Breast epithelium (tissue), 4 donors: ENCODE data around the gene LAYN. TPM values are rescaled to one million over a fixed set of nuclear protein-coding genes. Genes with fewer than 3 reads are reported as not detected.

Experiments
- DNase-seq, 2 donors: peaks; one replicate each; pipeline ENCODE4 v3.0.0-alpha.2; 2019; ENCODE audit warnings: low spot score in 2 of 2
- H3K27ac ChIP-seq, 2 donors: fragments of 200-600 bp; sonication (generic) in 1 of 2; one replicate each; pipeline ENCODE4 v1.5.1; 2016 to 2019; ENCODE audit warnings: mild to moderate bottlenecking in 1 of 2
- H3K27me3 ChIP-seq, 2 donors: fragments of 200-600 bp; sonication (generic) in 1 of 2; one replicate each; pipeline versions ENCODE4 v1.5.1 to v1.6.0; 2017 to 2019; ENCODE audit warnings: control low read depth in 1 of 2, mild to moderate bottlenecking in 1 of 2
- H3K36me3 ChIP-seq: fragments of 200-600 bp; one replicate; pipeline ENCODE4 v1.5.1; 2019
- H3K4me1 ChIP-seq, 2 donors: fragments of 200-600 bp; sonication (generic); one replicate each; pipeline ENCODE4 v1.5.1; 2016 to 2019; ENCODE audit warnings: control low read depth in 1 of 2
- H3K4me3 ChIP-seq, 3 donors: fragments of 200-600 bp; sonication (generic); 1 replicate in 2 of 3; 2 replicates in 1 of 3; pipeline ENCODE4 v1.5.1; 2016 to 2019; ENCODE audit warnings: mild to moderate bottlenecking in 3 of 3, moderate library complexity in 2 of 3
- H3K9me3 ChIP-seq, 2 donors: fragments of 200-600 bp; sonication (generic) in 1 of 2; one replicate each; pipeline ENCODE4 v1.5.1; 2016 to 2019; ENCODE audit warnings: control low read depth in 1 of 2
- POLR2A ChIP-seq: fragments of 450-650 bp; IDR thresholded peaks from one replicate; pipeline ENCODE4 v1.6.1; 2016; ENCODE audit warnings: antibody characterized with exemption, mild to moderate bottlenecking, moderate library complexity
- POLR2AphosphoS5 ChIP-seq, 3 donors: sonication (generic); formaldehyde crosslinking; IDR thresholded peaks; one replicate each; pipeline ENCODE4 v1.6.1; 2017; ENCODE audit warnings: antibody characterized with exemption in 3 of 3
- intact Hi-C: fragments of 100-400 bp; cut with DNase I; formaldehyde crosslinking; loops from one replicate; pipeline ENCODE4 v1.15.1; 2023; ENCODE audit warnings: low total_unique reads
- total RNA-seq, 3 donors: library from RNA; depleted of rRNA; stranded (reverse); fragments of >200 nt; gene quantifications; one replicate each; pipeline ENCODE4 v1.1.0, GENCODE V29; 2016
- TF ChIP-seq, protein P1 (sequence below), 3 donors: fragments of 450-650 bp; IDR thresholded peaks; one replicate each; pipeline ENCODE4 v1.5.1; 2016 to 2017; ENCODE audit warnings: antibody characterized with exemption in 3 of 3, mild to moderate bottlenecking in 3 of 3, moderate library complexity in 3 of 3

Gene LAYN
- total RNA-seq, 3 donors from 2014 or later, result 2.1 to 21.3 (median 19.9) TPM

- Histone ChIP-seq H3K9me3 (no peaks in the 10 kb centered on the region), H3K4me3 (peak overlapping the region in 2 of 3 donors; percentile 10 to 12), H3K4me1 (no peaks in the 10 kb centered on the region), H3K27me3 (no peaks in the 10 kb centered on the region), H3K27ac (no peak overlapping the region), H3K36me3 (no peaks in the 10 kb centered on the region)
- no peak for DNase-seq
- no peak for TF ChIP-seq POLR2A
- TF ChIP-seq POLR2AphosphoS5 (IDR thresholded peaks at IDR 0.05), result no peak
- TF ChIP-seq, protein P1, sequence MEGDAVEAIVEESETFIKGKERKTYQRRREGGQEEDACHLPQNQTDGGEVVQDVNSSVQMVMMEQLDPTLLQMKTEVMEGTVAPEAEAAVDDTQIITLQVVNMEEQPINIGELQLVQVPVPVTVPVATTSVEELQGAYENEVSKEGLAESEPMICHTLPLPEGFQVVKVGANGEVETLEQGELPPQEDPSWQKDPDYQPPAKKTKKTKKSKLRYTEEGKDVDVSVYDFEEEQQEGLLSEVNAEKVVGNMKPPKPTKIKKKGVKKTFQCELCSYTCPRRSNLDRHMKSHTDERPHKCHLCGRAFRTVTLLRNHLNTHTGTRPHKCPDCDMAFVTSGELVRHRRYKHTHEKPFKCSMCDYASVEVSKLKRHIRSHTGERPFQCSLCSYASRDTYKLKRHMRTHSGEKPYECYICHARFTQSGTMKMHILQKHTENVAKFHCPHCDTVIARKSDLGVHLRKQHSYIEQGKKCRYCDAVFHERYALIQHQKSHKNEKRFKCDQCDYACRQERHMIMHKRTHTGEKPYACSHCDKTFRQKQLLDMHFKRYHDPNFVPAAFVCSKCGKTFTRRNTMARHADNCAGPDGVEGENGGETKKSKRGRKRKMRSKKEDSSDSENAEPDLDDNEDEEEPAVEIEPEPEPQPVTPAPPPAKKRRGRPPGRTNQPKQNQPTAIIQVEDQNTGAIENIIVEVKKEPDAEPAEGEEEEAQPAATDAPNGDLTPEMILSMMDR (IDR thresholded peaks at IDR 0.05), result no peak
- intact Hi-C loops, result no loop called here
These were observed 33.3 kb downstream of the LAYN start for GRCh38 chr11:111573821-111574249.

- Histone ChIP-seq H3K27ac (no peak overlapping the region), H3K9me3 (no peaks in the 10 kb centered on the region), H3K4me1 (no peaks in the 10 kb centered on the region), H3K27me3 (no peaks in the 10 kb centered on the region), H3K4me3 (peak overlapping the region; percentile 10 to 26 (median 22)), H3K36me3 (no peaks in the 10 kb centered on the region)
- TF ChIP-seq POLR2AphosphoS5 (IDR thresholded peaks at IDR 0.05), result no peak
- TF ChIP-seq, protein P1 (IDR thresholded peaks at IDR 0.05), result no peak
- TF ChIP-seq POLR2A, result no peak
- DNase-seq, result no peak
- intact Hi-C loops, result no loop called here
These were observed 34.1 kb downstream of the LAYN start for GRCh38 chr11:111574373-111575225.

GRCh38 chr11:111575740-111576139 is 35.2 kb downstream of the LAYN start:
- DNase-seq, result no peak
- Histone ChIP-seq H3K27me3 (no peaks in the 10 kb centered on the region), H3K9me3 (no peaks in the 10 kb centered on the region), H3K27ac (no peak overlapping the region), H3K36me3 (no peaks in the 10 kb centered on the region), H3K4me1 (no peaks in the 10 kb centered on the region), H3K4me3 (no peak overlapping the region)
- intact Hi-C loops, result no loop called here
- TF ChIP-seq, protein P1 (IDR thresholded peaks at IDR 0.05), result no peak
- TF ChIP-seq POLR2AphosphoS5 (IDR thresholded peaks at IDR 0.05), result no peak
- TF ChIP-seq POLR2A, result no peak

DNA sequence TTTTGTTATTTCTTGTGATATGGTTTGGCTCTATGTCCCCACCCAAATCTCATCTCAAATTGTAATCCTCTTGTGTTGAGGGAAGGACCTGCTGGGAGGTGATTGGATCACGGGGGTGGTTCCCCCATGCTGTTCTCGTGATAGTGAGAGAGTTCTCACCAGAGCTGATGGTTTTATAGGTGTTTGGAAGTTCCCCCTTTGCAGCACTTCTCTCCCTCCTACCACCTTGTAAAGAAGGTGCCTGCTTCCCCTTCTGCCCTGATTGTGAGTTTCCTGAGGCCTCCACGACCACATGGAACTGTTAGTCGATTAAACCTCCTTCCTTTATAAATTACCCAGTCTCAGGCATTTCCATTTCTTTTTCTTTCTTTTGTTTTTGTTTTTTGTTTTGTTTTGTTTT is 37.3 kb downstream of the LAYN start:
- intact Hi-C loops, result no loop called here
- no peak for DNase-seq
- H3K9me3 ChIP-seq, result no peaks in the 10 kb centered on the region
- no peaks in the 10 kb centered on the region for H3K27me3 ChIP-seq
- H3K36me3 ChIP-seq, result no peaks in the 10 kb centered on the region
- no peaks in the 10 kb centered on the region for H3K4me1 ChIP-seq
- no peak overlapping the region for H3K27ac ChIP-seq
- no peak overlapping the region for H3K4me3 ChIP-seq
- TF ChIP-seq POLR2A (no peak), POLR2AphosphoS5 (IDR thresholded peaks at IDR 0.05) (no peak)
- TF ChIP-seq, protein P1 (IDR thresholded peaks at IDR 0.05), result no peak

DNA sequence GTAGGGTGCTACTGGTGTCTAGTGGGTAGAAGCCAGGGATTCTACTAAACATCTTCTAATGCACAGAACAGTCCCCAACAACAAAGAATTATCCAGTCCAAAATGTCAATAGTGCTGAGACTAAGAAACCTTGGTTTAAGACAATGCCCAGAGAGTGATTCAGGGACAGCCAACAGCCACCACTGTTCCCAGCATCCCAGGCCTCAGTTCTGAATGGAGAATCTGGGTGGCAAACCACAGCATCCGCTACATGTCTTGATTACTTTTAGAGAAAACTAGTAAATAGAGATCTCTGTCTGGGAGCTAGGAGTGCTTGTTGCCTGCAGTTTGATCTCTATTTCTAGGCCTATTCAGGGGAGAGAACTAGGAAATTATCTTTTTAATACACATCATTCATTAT is 40.8 kb downstream of the LAYN start:
- no peak for DNase-seq
- Histone ChIP-seq H3K27me3 (no peaks in the 10 kb centered on the region), H3K4me1 (no peaks in the 10 kb centered on the region), H3K27ac (no peak overlapping the region), H3K36me3 (no peaks in the 10 kb centered on the region), H3K9me3 (no peaks in the 10 kb centered on the region), H3K4me3 (no peak overlapping the region)
- intact Hi-C loops, result no loop called here
- no peak for TF ChIP-seq POLR2AphosphoS5 (IDR thresholded peaks at IDR 0.05)
- no peak for TF ChIP-seq POLR2A
- TF ChIP-seq, protein P1 (IDR thresholded peaks at IDR 0.05), result no peak
